ENCODE data around the gene LRRC32.

The LRRC32 gene

DNA sequence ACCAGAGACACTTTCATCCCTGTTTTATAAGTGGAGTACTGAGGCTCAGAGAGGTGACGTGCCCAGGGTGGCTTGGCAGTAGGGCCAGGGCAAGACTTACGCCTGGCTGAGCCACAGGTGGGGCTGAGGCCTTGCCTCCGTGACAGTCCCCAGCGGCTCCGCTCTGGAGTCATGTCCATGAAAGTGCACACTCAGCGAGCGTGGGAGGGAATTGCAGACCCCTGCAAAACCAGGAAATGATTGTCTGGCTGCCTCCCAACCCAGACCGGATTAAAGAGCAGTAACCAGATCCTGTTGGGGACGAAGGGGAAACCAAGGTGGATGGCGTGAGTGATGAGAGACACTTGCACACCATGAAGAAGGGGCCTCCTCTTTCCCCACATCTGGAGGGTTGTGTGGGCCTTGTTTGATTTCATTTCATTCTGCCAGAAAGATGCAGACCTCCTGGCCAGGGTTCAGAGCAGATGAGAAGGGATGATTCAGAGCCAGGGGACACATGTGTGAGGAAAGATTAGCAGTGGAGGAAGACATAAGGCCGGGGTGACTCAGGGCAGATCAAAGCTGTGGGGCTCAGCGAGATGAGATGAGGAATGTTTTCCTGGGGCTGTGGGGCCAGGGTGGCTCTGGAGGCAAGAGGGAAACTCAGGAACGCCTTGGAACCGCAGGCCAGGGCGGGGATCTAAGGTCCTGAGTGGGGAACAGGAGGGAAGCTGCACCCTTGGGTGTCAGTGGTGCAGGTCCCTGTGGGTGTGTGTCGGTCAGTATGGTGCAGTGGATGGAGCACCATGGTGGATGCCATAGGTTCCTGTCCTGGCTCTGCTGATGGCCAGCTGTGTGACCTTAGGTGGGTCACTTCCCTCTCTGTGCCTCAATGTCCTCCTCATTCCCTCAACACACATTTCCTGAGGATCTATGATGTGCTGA lies 29.9 kb upstream of the LRRC32 start:
- no peak for DNase-seq (ENCODE audit: low read depth in 2 of 2)

GRCh38 chr11:76699451-76700091 lies 29.0 kb upstream of the LRRC32 start:
- no peak for DNase-seq (ENCODE audit: low read depth in 2 of 2)

DNA sequence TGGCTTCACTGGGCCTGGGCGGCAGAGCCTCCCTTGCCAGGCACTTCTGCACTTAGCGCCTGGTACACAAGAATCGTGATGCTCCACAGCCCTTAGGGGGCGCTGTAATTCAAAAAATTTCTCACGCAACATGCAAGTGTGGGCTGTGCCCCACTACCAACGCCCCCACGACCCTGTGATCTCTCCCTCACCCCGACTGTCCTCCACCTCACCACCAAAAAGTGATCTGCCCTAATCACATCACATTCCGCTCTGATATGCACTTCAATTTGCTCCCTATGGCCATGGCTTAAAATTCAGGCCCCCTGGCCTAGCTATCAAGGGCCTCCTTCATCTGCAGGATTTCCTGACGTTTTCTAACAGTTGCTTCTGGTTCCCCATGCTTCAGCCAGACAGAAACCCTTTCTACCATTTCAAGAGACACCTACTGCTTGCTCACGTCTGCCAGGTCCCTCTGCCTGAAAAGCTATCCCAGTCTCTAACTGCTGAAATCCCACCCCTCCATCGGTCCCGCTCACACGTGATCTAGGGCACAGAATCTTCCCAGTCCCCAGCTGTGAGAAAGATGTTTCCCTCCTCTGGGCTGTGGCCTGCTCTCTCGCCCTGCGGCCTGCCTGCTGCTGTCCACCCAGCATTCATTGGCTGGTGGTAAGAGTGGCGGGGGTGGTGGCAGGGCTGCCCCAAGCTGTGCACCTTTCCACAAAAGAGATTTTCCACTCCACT lies 27.9 kb upstream of the LRRC32 start:
- DNase-seq (ENCODE audit: low read depth in 2 of 2) = no peak

- DNase-seq (ENCODE audit: low read depth in 2 of 2) = no peak
Measured at GRCh38 chr11:76696756-76697155, 26.2 kb upstream of the LRRC32 start.

GRCh38 chr11:76695771-76696170 lies 25.2 kb upstream of the LRRC32 start:
- DNase-seq (ENCODE audit: low read depth in 2 of 2) = no peak

DNA sequence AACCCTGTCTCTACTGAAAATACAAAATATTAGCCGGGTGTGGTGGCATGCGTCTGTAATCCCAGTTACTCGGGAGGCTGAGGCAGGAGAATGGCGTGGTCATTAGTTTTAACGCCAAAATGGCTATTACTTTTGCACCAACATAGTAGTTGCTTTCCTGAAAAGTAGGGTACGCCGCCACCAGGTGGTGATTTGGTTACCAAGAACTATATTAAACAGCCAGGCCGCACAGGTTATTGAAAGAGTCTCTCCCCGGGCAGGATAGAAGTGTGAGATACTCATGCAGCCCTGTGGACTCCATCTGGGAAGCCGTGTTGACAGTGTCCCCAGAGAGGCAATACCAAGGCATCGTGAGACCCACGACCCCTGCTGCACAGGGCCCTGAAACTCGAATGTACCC lies 24.6 kb upstream of the LRRC32 start:
- no peak for DNase-seq (ENCODE audit: low read depth in 2 of 2)

GRCh38 chr11:76694664-76695063 lies 24.1 kb upstream of the LRRC32 start:
- no peak for DNase-seq (ENCODE audit: low read depth in 2 of 2)

DNA sequence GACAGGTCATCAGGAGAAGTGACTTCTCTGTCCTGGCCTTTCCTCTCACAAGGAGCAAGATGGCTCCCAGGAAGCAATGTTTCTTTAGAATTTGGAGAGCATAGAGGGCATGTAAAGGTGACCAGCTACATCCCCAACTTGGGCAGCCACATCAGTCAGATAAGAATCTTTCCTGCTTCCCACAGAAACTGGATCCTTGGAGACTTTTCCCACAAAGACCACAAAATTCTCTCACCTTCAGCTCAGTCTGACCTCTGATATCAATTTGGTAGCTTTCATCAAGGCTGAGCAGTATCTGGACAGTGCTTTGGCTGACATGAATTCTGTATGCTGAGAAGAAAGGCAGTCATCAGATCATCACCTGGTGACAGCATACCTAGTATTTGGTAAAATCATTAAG lies 23.3 kb upstream of the LRRC32 start:
- DNase-seq (ENCODE audit: low read depth in 2 of 2) = no peak

- DNase-seq (ENCODE audit: low read depth in 2 of 2) = no peak
Measured at GRCh38 chr11:76692956-76693355, 22.4 kb upstream of the LRRC32 start.

DNA sequence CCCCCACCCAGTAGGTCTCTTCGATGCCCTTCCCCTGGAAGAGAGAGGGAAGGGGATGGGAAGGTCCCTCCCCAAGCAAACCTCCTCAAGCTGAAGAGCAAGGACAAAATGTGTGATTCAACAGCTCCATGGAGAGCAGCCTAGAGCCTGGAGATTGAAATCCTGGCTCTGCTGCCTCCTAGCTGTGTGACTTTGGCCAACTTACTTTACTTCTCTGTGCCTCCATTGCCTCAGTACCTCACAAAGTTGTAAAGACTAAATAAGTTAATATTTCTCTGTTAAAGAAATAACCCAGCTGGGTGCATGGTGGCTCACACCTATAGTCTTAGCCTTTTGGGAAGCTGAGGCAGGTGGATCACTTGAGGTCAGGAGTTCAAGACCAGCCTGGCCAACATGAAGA lies 21.1 kb upstream of the LRRC32 start:
- no peak for DNase-seq (ENCODE audit: low read depth in 2 of 2)

GRCh38 chr11:76690736-76691135 lies 20.2 kb upstream of the LRRC32 start:
- DNase-seq (ENCODE audit: low read depth in 2 of 2) = no peak

DNA sequence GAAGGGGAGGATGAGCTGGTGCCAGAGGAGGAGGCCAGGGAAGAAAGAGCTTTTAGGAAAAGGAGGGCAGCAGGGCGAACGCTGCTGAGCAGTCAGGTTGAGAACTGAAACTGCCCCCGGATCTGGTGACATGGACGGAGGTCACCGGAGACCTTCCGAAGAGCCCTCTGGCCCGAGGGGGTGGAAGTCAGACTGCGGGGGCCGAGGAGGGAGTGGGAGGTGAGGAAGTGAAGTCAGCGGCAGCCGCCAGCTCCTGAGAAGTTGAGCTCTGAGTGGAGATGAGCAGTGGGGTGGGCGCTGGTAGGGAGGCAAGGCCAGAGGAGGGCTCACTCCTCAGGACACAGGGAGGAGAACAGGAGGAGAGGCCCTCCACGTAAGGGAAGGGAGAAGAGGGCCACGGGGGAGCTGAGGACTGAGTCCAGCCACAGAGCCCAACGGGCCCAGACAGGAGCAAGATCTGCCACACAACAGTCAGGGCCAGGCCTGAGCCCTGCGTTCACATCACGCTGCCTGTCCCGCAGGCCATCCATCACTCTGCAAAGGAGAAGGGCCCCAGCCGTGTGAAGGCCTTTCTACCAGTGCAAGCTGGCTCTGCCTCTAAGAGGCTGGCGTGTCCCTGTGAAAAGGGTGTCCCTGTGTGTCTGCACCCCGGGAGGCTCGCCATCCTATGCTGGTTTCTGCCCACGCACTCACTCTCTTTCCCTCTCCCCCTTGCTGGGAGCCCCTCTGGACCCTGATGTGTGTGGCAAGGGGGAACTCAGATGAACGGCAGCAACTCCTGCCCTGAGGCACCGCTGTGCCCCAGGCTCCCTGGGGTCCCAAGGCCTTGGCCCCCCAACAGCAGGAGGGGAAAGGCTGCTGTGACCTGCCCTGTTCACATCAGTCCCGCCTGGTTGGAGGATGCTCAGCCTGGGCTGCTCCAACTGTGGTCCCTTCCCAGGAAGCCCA lies 19.0 kb upstream of the LRRC32 start:
- DNase-seq (ENCODE audit: low read depth in 2 of 2) = no peak

GRCh38 chr11:76688146-76688545 lies 17.6 kb upstream of the LRRC32 start:
- no peak for DNase-seq (ENCODE audit: low read depth in 2 of 2)

GRCh38 chr11:76686261-76687079 lies 15.9 kb upstream of the LRRC32 start:
- DNase-seq (ENCODE audit: low read depth in 2 of 2) = no peak

- no peak for DNase-seq (ENCODE audit: low read depth in 2 of 2)
Measured at GRCh38 chr11:76685831-76686230, 15.3 kb upstream of the LRRC32 start.

- no peak for DNase-seq (ENCODE audit: low read depth in 2 of 2)
Measured at GRCh38 chr11:76685237-76685636, 14.7 kb upstream of the LRRC32 start.

DNA sequence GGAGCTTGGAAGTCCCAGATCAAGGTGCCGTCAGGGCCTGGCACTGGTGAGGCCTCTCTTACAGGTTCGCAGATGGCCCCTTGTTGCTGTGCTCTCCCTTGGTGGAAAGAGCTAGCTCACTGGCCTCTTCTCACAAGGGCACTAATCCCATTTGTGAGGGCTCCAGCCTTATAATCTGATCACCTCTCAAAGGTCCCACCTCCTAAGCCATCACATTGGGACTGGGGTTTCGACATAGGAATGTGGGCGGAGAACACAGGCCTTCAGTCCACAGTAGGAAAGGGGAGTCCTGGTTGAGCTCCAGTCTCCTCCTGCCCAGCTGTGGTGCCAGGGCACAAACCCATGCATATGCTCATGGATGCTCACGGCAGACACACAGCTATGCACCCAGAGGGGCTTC lies 14.0 kb upstream of the LRRC32 start:
- no peak for DNase-seq (ENCODE audit: low read depth in 2 of 2)

DNA sequence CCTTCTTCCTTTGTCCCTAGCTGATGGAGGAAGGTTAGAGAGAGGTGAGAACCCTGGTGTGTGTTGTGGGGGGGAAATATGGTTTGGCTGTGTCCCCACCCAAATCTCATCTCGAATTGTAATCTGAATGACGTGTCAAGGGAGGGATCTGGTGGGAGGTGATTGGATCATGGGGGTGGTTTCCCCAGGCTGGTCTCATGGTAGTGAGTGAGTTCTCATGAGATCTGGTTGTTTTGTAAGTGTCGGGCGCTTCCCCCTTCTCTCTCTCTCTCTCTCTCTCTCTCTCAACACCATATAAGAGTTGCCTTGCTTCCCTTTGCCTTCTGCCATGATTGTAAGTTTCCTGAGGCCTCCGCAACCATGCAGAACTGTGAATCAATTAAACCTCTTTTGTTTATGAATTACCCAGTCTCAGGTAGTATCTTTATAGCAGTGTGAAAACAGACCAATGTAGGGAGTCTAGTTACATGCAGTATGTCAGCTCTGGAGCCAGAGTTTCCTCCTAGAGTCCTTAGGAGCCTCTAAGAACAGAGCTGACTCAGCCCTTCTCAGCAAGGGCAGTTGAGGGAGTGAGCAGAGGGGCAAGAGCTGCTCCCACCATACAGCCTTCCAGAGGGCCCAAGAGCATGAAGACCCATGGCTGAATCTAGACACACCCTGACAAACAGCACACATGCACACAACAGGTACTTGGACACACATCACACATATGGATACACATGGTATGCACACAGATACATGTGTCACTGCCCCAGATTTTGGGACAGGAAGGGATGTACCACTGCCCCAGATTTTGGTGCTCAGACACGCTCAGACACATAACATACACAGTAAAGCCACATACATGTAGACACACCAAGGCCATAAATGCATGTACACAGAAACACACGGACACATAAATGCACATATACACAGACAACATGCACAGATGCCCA lies 12.9 kb upstream of the LRRC32 start:
- DNase-seq (ENCODE audit: low read depth in 2 of 2) = no peak

GRCh38 chr11:76682684-76683083 lies 12.1 kb upstream of the LRRC32 start:
- no peak for DNase-seq (ENCODE audit: low read depth in 2 of 2)

Measured in stimulated activated CD8-positive, alpha-beta memory T cell treated with anti-CD3 and anti-CD28 coated beads, Interleukin-7, amount 100 ng/mL, for 1 hour (primary cell).